HG03469 (cell line): ENCODE measurements around the gene SOD3.

Experiments used
- ATAC-seq: cut with Tn5 transposase; IDR thresholded peaks from one replicate; pipeline ENCODE4 v1.9.1; 2021; ENCODE audit warnings: mild to moderate bottlenecking, moderate library complexity, moderate number of reproducible peaks; ENCODE audit not compliant: unreplicated experiment

Gene SOD3

DNA sequence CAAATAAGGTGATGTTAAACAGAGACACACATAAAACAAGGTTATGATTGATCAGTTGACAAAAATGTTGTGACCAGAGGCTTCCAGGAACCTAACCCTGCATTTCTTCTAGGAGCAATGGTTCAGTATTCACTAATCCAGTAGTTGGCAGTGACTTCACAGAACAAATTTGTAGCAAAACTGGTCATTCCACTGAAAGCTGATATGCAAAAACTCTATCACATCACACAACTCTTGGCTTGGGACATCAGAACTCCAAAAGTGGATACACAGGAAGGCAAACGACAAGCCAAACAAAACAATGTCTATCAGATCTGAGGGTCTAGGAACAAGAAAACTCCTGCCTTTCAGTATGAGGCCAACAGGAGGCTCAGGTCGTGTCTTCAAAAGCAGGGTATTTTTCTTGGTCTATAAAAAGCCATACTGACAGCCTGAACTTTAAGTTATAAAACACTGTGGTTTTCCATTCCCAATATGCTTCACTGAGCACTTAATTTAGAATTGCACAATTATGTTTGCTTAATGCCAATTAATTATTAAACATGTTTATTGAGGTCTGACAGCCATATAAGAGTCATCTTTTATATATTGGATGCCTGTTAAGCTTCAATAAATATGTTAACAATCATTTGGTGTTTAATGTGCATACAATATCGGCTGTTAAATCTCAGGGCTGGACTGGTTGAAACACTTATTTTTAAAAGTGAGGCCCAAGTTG, 45.6 kb downstream of the SOD3 start:
- no peak for ATAC-seq

DNA sequence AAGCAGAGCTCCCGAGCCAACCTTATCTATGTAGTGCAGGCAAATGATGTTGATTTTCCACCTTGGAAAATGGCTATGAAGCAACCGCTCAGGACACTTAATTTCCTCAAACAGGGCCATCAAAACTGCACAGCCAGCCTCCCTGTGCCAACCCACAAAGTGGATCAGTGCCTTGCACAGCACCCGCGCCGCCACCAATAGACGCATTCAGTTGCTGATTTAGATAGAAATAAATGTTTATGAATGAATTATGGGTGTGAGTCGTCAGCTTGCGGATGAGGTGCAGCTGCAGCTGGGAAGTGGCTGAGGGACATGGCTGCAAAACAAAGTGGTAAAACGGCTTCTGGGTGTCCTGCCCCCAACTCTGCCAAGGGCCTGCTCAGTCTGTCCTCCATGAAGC, 47.0 kb downstream of the SOD3 start:
- ATAC-seq: no peak

DNA sequence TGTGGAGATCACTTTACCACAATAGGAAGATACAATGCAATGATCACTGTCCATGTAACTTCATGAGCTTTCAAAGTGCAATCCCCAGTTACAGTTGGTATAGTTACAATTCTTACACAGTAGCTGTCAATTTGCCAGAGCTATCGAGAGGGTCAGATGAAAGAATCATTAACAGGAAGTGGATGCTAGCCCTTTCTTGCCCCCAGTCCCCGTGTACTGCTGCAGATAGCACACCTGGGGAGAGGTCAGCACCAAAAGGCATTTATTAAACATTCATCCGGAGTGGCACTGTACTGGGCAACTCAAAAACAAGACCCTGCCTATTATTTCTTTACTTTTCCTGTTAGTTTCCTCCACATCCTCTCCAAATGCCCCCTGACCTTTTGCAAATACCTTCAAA, 47.7 kb downstream of the SOD3 start:
- ATAC-seq: no peak

DNA sequence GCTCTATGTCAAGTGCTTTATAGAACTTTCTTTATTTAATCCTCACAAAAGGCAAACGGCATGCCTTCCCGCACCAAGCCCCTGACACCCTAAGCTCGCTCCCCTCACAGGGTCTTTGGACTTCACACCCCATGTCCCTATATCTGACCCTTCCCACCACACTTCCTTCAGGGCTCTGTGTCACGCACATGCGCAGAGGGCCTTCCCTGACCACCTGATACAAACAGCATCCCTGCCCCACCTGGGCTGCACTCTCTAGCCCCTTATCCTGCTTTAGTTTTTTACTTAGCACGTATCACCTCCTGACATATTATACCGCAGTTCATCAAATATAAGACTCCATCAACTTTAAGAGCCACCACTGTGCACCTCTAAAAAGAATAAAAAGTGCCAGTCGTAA, 49.8 kb downstream of the SOD3 start:
- ATAC-seq: no peak

DNA sequence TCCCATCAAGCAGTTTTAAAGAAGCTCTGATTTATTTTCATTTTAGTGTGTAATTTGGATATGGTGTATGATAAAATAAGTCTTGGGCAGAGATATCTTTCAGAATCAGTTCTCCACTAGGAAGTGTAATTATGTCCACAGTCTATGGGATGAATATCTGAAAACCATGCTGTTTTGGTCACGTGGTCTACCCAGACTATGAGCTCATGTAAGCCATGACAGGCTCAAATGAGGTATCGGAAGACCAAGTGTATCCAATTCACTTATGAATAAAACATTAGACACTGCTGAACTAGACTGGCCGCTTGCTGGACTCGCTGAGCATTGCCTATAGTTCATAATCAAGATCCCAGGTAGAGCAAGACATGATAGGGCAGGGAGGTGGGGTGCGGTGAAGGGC, 50.5 kb downstream of the SOD3 start:
- ATAC-seq: no peak

DNA sequence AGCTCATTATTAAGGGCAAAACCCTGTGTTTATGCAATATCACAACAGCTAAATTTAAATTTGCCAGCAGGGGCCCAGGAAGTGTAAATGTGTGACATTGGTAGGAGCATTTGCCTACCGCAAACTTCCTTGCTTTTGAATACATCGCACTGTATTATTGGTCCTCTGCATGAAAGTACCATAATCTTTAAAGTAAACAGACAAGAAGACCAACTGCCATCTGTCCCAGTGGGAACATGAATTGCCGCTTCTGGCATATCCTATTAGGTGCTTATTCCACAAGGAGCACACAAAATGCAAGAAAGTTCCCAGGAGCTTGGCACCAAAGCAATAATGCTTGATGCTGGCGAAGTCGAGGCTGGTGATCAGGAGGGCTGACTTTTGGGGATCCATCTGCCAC, 51.3 kb downstream of the SOD3 start:
- ATAC-seq: no peak

DNA sequence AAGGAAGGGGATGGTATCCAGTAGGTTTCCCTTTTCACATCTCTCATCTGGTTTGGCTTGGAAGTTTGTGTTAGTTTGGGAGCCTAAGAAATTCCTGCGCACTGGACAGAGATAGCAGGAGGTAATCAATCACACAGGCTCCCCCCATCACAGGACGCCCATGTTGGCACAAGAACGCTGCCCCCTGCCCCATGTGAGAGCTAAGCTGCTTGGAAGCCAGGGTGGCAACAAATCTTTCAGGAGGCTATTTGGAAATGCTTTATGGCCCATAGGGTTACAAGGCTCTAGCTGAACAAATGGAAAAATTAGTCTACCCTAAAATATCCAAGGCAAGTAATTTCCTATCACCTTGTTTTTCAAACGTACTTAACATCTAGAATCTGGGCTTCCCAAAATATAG, 54.0 kb downstream of the SOD3 start:
- ATAC-seq: no peak

DNA sequence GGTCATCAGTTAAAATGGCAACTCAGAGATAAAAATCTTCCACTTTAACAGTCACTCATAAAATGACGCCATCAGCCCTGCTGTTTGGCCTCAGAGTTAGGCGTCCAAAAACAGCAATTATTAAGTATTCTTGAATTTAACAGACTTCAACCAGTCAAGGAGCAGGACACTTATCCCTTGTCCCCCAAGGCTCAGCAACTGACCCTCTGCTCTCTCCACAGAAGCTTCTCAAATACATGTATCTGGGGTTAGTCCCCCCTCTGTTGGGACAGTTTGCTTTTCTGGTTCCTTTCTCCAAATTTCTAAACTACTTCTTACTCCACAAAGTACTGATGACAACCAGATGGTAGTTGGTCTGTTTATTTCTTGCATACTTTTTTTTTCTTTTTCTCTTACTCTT, 54.4 kb downstream of the SOD3 start:
- ATAC-seq: no peak
